ENCODE measurements around the gene CST7. TPM values are rescaled to one million over a fixed set of nuclear protein-coding genes. Genes with fewer than 3 reads are reported as not detected.

The CST7 gene
- total RNA-seq, 1 donor from 2014 or later, result not detected

DNA sequence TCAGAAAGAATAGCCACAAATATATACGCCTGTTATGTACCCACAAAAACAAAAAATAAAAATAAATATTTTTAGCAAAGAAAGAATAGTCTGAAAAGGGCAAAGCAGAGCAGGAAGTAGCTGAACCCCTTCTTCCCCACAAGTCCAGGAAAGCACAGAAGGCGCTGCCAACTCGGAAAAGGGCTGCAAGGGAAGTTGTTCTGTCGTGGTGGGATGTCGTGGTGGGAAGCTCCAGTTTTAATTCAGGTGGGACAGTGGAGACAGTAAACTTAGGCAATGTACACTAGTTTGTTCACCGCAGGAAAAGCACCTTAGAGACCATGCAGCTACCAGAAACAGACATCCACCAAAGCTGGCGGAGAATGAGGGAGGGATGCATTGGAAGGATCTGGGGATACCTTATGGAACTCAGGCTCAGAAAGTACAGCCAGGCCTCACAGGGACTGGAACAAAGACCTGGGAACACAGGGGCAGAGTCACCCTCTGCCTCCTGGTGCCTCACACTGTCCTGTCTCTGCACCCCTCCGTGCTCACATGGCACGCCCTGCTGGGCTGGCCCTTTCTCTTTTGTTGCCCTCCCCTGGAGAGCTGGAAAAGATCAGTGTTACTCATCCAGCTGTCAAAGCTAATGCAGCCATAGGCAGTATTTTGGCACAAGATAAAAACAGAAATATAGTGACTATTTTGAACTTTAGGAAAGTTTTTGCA is 46.8 kb downstream of the CST7 start:
- Mint-ChIP-seq H3K36me3 (ENCODE audit: unreplicated experiment) (no peaks in the 10 kb centered on the region), H3K9me3 (ENCODE audit: unreplicated experiment) (no peaks in the 10 kb centered on the region), H3K4me1 (ENCODE audit: unreplicated experiment) (peaks cover 46% of the 10 kb centered on the region), H3K4me3 (ENCODE audit: unreplicated experiment) (no peak overlapping the region), H3K27me3 (ENCODE audit: unreplicated experiment) (peaks cover 25% of the 10 kb centered on the region), H3K27ac (ENCODE audit: unreplicated experiment) (no peak overlapping the region)
- DNase-seq (ENCODE audit: extremely low spot score, unreplicated experiment), result peak; percentile 73
- TF ChIP-seq, protein P1, sequence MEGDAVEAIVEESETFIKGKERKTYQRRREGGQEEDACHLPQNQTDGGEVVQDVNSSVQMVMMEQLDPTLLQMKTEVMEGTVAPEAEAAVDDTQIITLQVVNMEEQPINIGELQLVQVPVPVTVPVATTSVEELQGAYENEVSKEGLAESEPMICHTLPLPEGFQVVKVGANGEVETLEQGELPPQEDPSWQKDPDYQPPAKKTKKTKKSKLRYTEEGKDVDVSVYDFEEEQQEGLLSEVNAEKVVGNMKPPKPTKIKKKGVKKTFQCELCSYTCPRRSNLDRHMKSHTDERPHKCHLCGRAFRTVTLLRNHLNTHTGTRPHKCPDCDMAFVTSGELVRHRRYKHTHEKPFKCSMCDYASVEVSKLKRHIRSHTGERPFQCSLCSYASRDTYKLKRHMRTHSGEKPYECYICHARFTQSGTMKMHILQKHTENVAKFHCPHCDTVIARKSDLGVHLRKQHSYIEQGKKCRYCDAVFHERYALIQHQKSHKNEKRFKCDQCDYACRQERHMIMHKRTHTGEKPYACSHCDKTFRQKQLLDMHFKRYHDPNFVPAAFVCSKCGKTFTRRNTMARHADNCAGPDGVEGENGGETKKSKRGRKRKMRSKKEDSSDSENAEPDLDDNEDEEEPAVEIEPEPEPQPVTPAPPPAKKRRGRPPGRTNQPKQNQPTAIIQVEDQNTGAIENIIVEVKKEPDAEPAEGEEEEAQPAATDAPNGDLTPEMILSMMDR (IDR thresholded peaks at IDR 0.05), result no peak

DNA sequence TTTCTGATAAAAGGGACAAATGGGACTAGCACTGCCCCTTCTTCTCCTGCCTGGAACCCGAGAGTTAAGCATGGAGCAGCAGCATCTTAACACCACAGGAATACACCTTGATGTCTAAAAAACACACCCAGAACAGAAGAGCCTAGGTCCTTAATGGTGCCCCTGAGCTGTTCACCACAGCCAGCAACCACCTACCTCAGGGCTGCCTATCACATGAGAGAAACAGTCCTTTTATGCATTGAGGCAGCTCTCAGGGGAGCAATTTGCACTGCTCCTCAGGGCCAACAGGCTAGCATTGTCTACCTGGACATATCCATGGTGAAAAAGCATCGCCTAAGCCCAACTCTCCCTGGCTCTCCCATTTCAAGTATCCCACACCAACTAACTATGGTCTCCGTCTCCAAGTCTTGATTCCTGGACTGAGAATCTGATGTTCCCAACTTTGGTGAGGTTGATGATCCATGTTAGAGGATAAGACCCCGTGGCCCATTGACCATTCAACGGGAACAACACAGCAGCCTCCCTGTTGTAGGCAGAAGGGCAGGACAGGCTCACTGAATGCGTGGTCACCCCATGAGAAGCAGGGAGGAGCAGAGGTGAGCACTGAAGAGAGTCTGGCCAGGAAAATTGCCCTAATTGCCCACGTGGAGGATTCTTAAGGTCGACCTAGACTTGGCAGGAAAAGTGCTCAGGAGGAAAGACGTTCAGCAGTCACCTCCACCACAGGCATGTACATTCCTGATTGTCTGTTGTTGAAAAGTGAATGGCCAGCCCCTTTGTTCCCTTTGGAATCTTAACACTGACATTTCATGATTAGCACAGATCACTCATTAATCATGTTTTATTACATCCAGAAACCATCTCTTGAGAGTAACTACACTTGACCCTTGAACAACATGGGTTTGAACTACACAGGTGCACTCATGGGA is 47.6 kb downstream of the CST7 start:
- no peaks in the 10 kb centered on the region for H3K36me3 Mint-ChIP-seq (ENCODE audit: unreplicated experiment)
- no peak overlapping the region for H3K4me3 Mint-ChIP-seq (ENCODE audit: unreplicated experiment)
- TF ChIP-seq, protein P1 (IDR thresholded peaks at IDR 0.05), result no peak
- peaks cover 25% of the 10 kb centered on the region for H3K27me3 Mint-ChIP-seq (ENCODE audit: unreplicated experiment)
- peak; percentile 48 for DNase-seq (ENCODE audit: extremely low spot score, unreplicated experiment)
- H3K9me3 Mint-ChIP-seq (ENCODE audit: unreplicated experiment), result no peaks in the 10 kb centered on the region
- peaks cover 38% of the 10 kb centered on the region for H3K4me1 Mint-ChIP-seq (ENCODE audit: unreplicated experiment)
- no peak overlapping the region for H3K27ac Mint-ChIP-seq (ENCODE audit: unreplicated experiment)

DNA sequence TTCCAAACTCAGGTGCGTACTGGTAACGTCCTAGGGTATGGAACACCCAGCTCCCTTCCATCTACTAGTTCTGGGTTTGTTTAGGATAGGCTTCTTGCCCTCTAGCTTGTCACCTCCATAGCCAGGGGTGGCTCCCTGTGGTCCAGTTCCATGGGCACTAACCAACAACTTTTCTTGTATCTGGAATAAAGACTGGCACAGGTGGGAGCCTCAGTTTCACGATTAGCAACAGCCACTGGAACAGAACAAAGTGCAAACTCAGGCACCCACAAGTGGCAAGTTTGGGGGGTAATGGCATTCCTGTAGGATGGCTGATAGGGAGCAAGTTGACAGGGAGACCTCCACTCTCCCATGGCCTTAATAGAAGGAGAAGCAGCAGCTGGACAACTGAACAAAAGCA is 49.1 kb downstream of the CST7 start:
- TF ChIP-seq, protein P1 (IDR thresholded peaks at IDR 0.05), result no peak
- H3K27me3 Mint-ChIP-seq (ENCODE audit: unreplicated experiment), result peaks cover 30% of the 10 kb centered on the region
- H3K9me3 Mint-ChIP-seq (ENCODE audit: unreplicated experiment), result peaks cover 7% of the 10 kb centered on the region
- no peak overlapping the region for H3K4me3 Mint-ChIP-seq (ENCODE audit: unreplicated experiment)
- H3K36me3 Mint-ChIP-seq (ENCODE audit: unreplicated experiment), result peaks cover 4% of the 10 kb centered on the region
- peaks cover 30% of the 10 kb centered on the region for H3K4me1 Mint-ChIP-seq (ENCODE audit: unreplicated experiment)
- H3K27ac Mint-ChIP-seq (ENCODE audit: unreplicated experiment), result no peak overlapping the region
- DNase-seq (ENCODE audit: extremely low spot score, unreplicated experiment), result no peak

DNA sequence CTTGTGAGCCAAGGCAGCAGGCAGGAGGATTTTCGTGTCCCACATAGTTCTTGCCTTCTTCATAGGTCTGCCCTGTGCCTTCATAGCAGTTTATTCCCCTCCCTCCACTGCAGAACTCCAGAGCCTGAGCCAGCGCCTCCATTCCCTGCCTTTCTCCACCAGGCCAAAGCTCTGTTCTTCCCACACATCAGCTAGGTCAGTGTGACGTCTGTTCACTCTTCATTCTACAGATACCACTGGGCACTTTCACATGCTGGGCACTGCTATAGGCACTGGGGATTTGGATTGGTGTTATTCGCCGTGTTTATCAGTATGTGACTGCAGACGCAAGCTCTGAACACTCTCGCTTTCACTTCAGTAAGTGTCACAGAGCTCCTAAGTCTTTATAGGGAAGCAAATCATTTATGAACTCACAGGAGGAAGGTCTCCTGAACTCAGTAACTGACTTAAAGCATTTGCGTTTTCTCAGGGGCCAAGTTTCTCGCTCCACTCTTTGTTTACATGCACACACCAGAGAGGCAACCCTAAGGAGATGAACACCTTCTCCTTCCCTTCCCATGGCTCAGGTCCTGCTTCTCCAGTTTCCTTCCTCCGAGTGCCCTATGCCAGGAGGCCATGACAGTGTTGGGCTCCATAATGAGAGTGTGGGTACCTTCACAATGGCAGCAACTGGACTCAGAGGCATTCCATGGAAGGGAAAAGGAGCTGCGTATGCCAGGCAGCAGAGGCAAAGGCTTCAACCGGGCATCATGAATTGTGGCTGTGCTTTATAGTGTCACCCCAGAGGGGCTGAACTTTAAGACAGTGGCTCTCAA is 49.8 kb downstream of the CST7 start:
- peaks cover 34% of the 10 kb centered on the region for H3K27me3 Mint-ChIP-seq (ENCODE audit: unreplicated experiment)
- H3K4me3 Mint-ChIP-seq (ENCODE audit: unreplicated experiment), result no peak overlapping the region
- H3K27ac Mint-ChIP-seq (ENCODE audit: unreplicated experiment), result no peak overlapping the region
- H3K9me3 Mint-ChIP-seq (ENCODE audit: unreplicated experiment), result peaks cover 7% of the 10 kb centered on the region
- TF ChIP-seq, protein P1 (IDR thresholded peaks at IDR 0.05), result no peak
- H3K4me1 Mint-ChIP-seq (ENCODE audit: unreplicated experiment), result peaks cover 23% of the 10 kb centered on the region
- peak; percentile 38 for DNase-seq (ENCODE audit: extremely low spot score, unreplicated experiment)
- peaks cover 6% of the 10 kb centered on the region for H3K36me3 Mint-ChIP-seq (ENCODE audit: unreplicated experiment)
